Measurements from ENCODE around the gene HDLBP.
A peak's percentile ranks its signal among the peaks of the same experiment; 100 is the strongest.

The HDLBP gene

GRCh38 chr2:241265506-241265905, 50.0 kb downstream of the HDLBP start:
- H3K27ac Mint-ChIP-seq, result no peak overlapping the region
- no peak overlapping the region for H3K4me3 Mint-ChIP-seq
- H3K27me3 Mint-ChIP-seq (ENCODE audit: low read depth, poor library complexity), result peaks cover 2% of the 10 kb centered on the region
- H3K9me3 Mint-ChIP-seq, result no peaks in the 10 kb centered on the region
- DNase-seq, result no peak
- peaks cover 79% of the 10 kb centered on the region for H3K36me3 Mint-ChIP-seq (ENCODE audit: low read depth)
- no peak for TF ChIP-seq CTCF (IDR thresholded peaks at IDR 0.05)
- peaks cover 48% of the 10 kb centered on the region for H3K4me1 Mint-ChIP-seq

- Mint-ChIP-seq H3K4me3 (no peak overlapping the region), H3K9me3 (no peaks in the 10 kb centered on the region), H3K36me3 (ENCODE audit: low read depth) (peaks cover 87% of the 10 kb centered on the region), H3K27ac (peak overlapping the region; percentile 72), H3K27me3 (ENCODE audit: low read depth, poor library complexity) (peaks cover 2% of the 10 kb centered on the region), H3K4me1 (peaks cover 26% of the 10 kb centered on the region)
- no peak for TF ChIP-seq CTCF (IDR thresholded peaks at IDR 0.05)
- no peak for DNase-seq
These were observed 52.4 kb downstream of the HDLBP start for GRCh38 chr2:241263061-241263460.

GRCh38 chr2:241261628-241262027, 53.8 kb downstream of the HDLBP start:
- Mint-ChIP-seq H3K4me3 (no peak overlapping the region), H3K4me1 (peaks cover 12% of the 10 kb centered on the region), H3K9me3 (no peaks in the 10 kb centered on the region), H3K36me3 (ENCODE audit: low read depth) (peaks cover 84% of the 10 kb centered on the region), H3K27me3 (ENCODE audit: low read depth, poor library complexity) (peaks cover 2% of the 10 kb centered on the region), H3K27ac (peak overlapping the region; percentile 68)
- TF ChIP-seq CTCF (IDR thresholded peaks at IDR 0.05), result no peak
- no peak for DNase-seq

GRCh38 chr2:241260911-241261310, 54.6 kb downstream of the HDLBP start:
- no peak overlapping the region for H3K4me3 Mint-ChIP-seq
- DNase-seq, result no peak
- no peak for TF ChIP-seq CTCF (IDR thresholded peaks at IDR 0.05)
- no peaks in the 10 kb centered on the region for H3K9me3 Mint-ChIP-seq
- peaks cover 5% of the 10 kb centered on the region for H3K4me1 Mint-ChIP-seq
- H3K27ac Mint-ChIP-seq, result no peak overlapping the region
- peaks cover 2% of the 10 kb centered on the region for H3K27me3 Mint-ChIP-seq (ENCODE audit: low read depth, poor library complexity)
- H3K36me3 Mint-ChIP-seq (ENCODE audit: low read depth), result peaks cover 84% of the 10 kb centered on the region

GRCh38 chr2:241258505-241259280, 56.8 kb downstream of the HDLBP start:
- Mint-ChIP-seq H3K4me3 (no peak overlapping the region), H3K4me1 (peaks cover 5% of the 10 kb centered on the region), H3K9me3 (no peaks in the 10 kb centered on the region), H3K27me3 (ENCODE audit: low read depth, poor library complexity) (peaks cover 2% of the 10 kb centered on the region), H3K27ac (no peak overlapping the region), H3K36me3 (ENCODE audit: low read depth) (peaks cover 83% of the 10 kb centered on the region)
- no peak for TF ChIP-seq CTCF (IDR thresholded peaks at IDR 0.05)
- no peak for DNase-seq

Data from nephron progenitor cell (in vitro differentiated cells).